HL-60/S4 treated with retinoic acid at 250 ng/mL for 4 days and 3 days (cell line): ENCODE data around the gene PRSS57.

Experiments
- in situ Hi-C: fragments of 300-500 bp; cut with MboI; formaldehyde crosslinking; loops from 2 replicates; pipeline ENCODE4 v1.7.0; 2022; ENCODE audit warnings: low sequenced_read_pairs

PRSS57 gene

GRCh38 chr19:676339-677105, 18.7 kb downstream of the PRSS57 start, which contains the start of gene FSTL3:
Gene FSTL3 (plus strand): TSS chr19:676392. CDS start chr19:676424, 32 bp downstream.
- in situ Hi-C loops = no loop called here

- in situ Hi-C loops = no loop called here
Observed at GRCh38 chr19:676007-676338, 19.3 kb downstream of the PRSS57 start.

- in situ Hi-C loops = no loop called here
Observed at GRCh38 chr19:674282-675151, 20.7 kb downstream of the PRSS57 start.

- in situ Hi-C loops = no loop called here
Observed at GRCh38 chr19:670609-671075, 24.6 kb downstream of the PRSS57 start.

GRCh38 chr19:668675-669434, 26.4 kb downstream of the PRSS57 start:
- in situ Hi-C loops = loop anchor here (10.0 kb wide), 1 partner anchor 66 kb away; no protein-coding TSS in a partner anchor

- in situ Hi-C loops = loop anchor here (10.0 kb wide), 1 partner anchor 68 kb away; no protein-coding TSS in a partner anchor
Observed at GRCh38 chr19:666985-667573, 28.2 kb downstream of the PRSS57 start.

- in situ Hi-C loops = loop anchor here (10.0 kb wide), 1 partner anchor 70 kb away; no protein-coding TSS in a partner anchor
Observed at GRCh38 chr19:664913-665443, 30.3 kb downstream of the PRSS57 start.

- in situ Hi-C loops = loop anchor here (10.0 kb wide), 1 partner anchor 71 kb away; no protein-coding TSS in a partner anchor
Observed at GRCh38 chr19:663682-664117, 31.6 kb downstream of the PRSS57 start.

- in situ Hi-C loops = loop anchor here (10.0 kb wide), 1 partner anchor 72 kb away; no protein-coding TSS in a partner anchor
Observed at GRCh38 chr19:662962-663681, 32.1 kb downstream of the PRSS57 start, which contains the start of gene RNF126. Gene RNF126 (minus strand): TSS chr19:663214. CDS start chr19:663121, 93 bp downstream.

- in situ Hi-C loops = loop anchor here (10.0 kb wide), 1 partner anchor 72 kb away; no protein-coding TSS in a partner anchor
Observed at GRCh38 chr19:662207-662961, 32.9 kb downstream of the PRSS57 start.

- in situ Hi-C loops = loop anchor here (10.0 kb wide), 1 partner anchor 73 kb away; no protein-coding TSS in a partner anchor
Observed at GRCh38 chr19:661427-662196, 33.6 kb downstream of the PRSS57 start.

- in situ Hi-C loops = loop anchor here (10.0 kb wide), 1 partner anchor 74 kb away; no protein-coding TSS in a partner anchor
Observed at GRCh38 chr19:660793-661426, 34.3 kb downstream of the PRSS57 start.

GRCh38 chr19:658916-659839, 36.1 kb downstream of the PRSS57 start:
- in situ Hi-C loops = no loop called here

- in situ Hi-C loops = no loop called here
Observed at GRCh38 chr19:658059-658839, 37.0 kb downstream of the PRSS57 start.

- in situ Hi-C loops = no loop called here
Observed at GRCh38 chr19:657611-658010, 37.6 kb downstream of the PRSS57 start.
